Measurements from ENCODE around the gene TRAF3. TPM values are rescaled to one million over a fixed set of nuclear protein-coding genes. Genes with fewer than 3 reads are reported as not detected.
A peak's percentile ranks its signal among the peaks of the same experiment; 100 is the strongest.
"Not testable (repeated sequence)": the region's sequence is repeated elsewhere in the genome, so short reads cannot be mapped to it uniquely, and the experiment has no call there.

TRAF3 gene
- total RNA-seq, 1 donor from 2014 or later, result 17.0 TPM

GRCh38 chr14:102827716-102828115, 50.5 kb downstream of the TRAF3 start:
- no peak for DNase-seq (ENCODE audit: low spot score)

- DNase-seq (ENCODE audit: low spot score), result no peak
Observed at GRCh38 chr14:102828151-102828550, 50.9 kb downstream of the TRAF3 start.

GRCh38 chr14:102829016-102829548, 51.8 kb downstream of the TRAF3 start:
- no peak for DNase-seq (ENCODE audit: low spot score)

GRCh38 chr14:102830474-102831045, 53.3 kb downstream of the TRAF3 start:
- DNase-seq (ENCODE audit: low spot score), result no peak

GRCh38 chr14:102831163-102831804, 54.0 kb downstream of the TRAF3 start:
- no peak for DNase-seq (ENCODE audit: low spot score)

- DNase-seq (ENCODE audit: low spot score), result no peak
Observed at GRCh38 chr14:102833341-102833740, 56.1 kb downstream of the TRAF3 start.

GRCh38 chr14:102833991-102834390, 56.7 kb downstream of the TRAF3 start:
- no peak for DNase-seq (ENCODE audit: low spot score)

- no peak for DNase-seq (ENCODE audit: low spot score)
Observed at GRCh38 chr14:102835959-102836358, 58.7 kb downstream of the TRAF3 start.

- DNase-seq (ENCODE audit: low spot score), result not testable (repeated sequence)
Observed at GRCh38 chr14:102837120-102837519, 59.9 kb downstream of the TRAF3 start.

GRCh38 chr14:102838501-102838900, 61.3 kb downstream of the TRAF3 start:
- no peak for DNase-seq (ENCODE audit: low spot score)

- DNase-seq (ENCODE audit: low spot score), result no peak
Observed at GRCh38 chr14:102840115-102840514, 62.9 kb downstream of the TRAF3 start.

- no peak for DNase-seq (ENCODE audit: low spot score)
Observed at GRCh38 chr14:102840771-102841528, 63.7 kb downstream of the TRAF3 start.

- DNase-seq (ENCODE audit: low spot score), result peak; percentile 29
Observed at GRCh38 chr14:102848830-102849525, 71.7 kb downstream of the TRAF3 start.

- no peak for DNase-seq (ENCODE audit: low spot score)
Observed at GRCh38 chr14:102849526-102850379, 72.5 kb downstream of the TRAF3 start.

- DNase-seq (ENCODE audit: low spot score), result no peak
Observed at GRCh38 chr14:102853648-102854047, 76.4 kb downstream of the TRAF3 start.

- DNase-seq (ENCODE audit: low spot score), result no peak
Observed at GRCh38 chr14:102854091-102854703, 76.9 kb downstream of the TRAF3 start.

- DNase-seq (ENCODE audit: low spot score), result no peak
Observed at GRCh38 chr14:102856179-102856578, 78.9 kb downstream of the TRAF3 start.

- DNase-seq (ENCODE audit: low spot score), result no peak
Observed at GRCh38 chr14:102857444-102857843, 80.2 kb downstream of the TRAF3 start.

- DNase-seq (ENCODE audit: low spot score), result no peak
Observed at GRCh38 chr14:102859911-102860310, 82.7 kb downstream of the TRAF3 start.

GRCh38 chr14:102862154-102862773, 85.0 kb downstream of the TRAF3 start:
- DNase-seq (ENCODE audit: low spot score), result no peak

Measured in mucosa of gallbladder (tissue), 1 donor.